ENCODE results near the gene MPRIP. TPM values are rescaled to one million over a fixed set of nuclear protein-coding genes. Genes with fewer than 3 reads are reported as not detected.

MPRIP gene
- total and polyA plus RNA-seq, 2 donors (not counting 3 experiments of a cell fraction or from before 2014, with no cell fraction given) = 94.6 to 246 TPM

DNA sequence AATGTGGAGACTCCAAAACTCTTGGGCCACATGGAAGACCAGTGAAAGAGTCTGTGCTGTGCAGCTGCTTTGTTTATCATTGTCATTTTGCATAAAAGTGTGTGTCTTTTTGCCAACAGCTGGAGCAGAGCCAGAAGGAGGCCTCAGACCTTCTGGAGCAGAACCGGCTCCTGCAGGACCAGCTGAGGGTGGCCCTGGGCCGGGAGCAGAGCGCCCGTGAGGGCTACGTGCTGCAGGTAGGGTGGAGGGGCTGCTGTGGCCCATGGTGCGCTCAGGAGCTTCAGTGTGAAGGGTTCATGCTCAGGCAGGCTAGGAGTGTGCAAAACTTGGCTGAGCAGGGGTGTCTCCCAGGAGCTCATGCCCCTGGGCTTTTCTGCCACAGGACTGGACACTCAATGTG is 118.9 kb downstream of the MPRIP start:
- dilution Hi-C loops (cut with MboI; ENCODE audit: extremely low pct_ligation_motif_present, low sequenced_read_pairs) (no loop called here), intact Hi-C loops (cut with micrococcal nuclease) (no loop called here)
- TF ChIP-seq POLR2AphosphoS5 (IDR thresholded peaks at IDR 0.05; ENCODE audit: insufficient read depth, low read depth, low read length) = no peak
- TF ChIP-seq, protein P1, sequence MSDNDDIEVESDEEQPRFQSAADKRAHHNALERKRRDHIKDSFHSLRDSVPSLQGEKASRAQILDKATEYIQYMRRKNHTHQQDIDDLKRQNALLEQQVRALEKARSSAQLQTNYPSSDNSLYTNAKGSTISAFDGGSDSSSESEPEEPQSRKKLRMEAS (IDR thresholded peaks at IDR 0.05; ENCODE audit: insufficient read depth, insufficient read length) = no peak
- no peak for TF ChIP-seq GATA2 (IDR thresholded peaks at IDR 0.05; ENCODE audit: insufficient read depth, insufficient read length, low read depth, low read length)
- TF ChIP-seq, protein P2, sequence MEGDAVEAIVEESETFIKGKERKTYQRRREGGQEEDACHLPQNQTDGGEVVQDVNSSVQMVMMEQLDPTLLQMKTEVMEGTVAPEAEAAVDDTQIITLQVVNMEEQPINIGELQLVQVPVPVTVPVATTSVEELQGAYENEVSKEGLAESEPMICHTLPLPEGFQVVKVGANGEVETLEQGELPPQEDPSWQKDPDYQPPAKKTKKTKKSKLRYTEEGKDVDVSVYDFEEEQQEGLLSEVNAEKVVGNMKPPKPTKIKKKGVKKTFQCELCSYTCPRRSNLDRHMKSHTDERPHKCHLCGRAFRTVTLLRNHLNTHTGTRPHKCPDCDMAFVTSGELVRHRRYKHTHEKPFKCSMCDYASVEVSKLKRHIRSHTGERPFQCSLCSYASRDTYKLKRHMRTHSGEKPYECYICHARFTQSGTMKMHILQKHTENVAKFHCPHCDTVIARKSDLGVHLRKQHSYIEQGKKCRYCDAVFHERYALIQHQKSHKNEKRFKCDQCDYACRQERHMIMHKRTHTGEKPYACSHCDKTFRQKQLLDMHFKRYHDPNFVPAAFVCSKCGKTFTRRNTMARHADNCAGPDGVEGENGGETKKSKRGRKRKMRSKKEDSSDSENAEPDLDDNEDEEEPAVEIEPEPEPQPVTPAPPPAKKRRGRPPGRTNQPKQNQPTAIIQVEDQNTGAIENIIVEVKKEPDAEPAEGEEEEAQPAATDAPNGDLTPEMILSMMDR (IDR thresholded peaks at IDR 0.05; ENCODE audit: extremely low read depth in 1 of 2, insufficient read depth in 1 of 2, low read depth in 1 of 2, low read length in 2 of 2) = no peak
- no peak for TF ChIP-seq FOS (IDR thresholded peaks at IDR 0.05; ENCODE audit: borderline replicate concordance, insufficient read depth, low read length)
- TF ChIP-seq JUN (IDR thresholded peaks at IDR 0.05; ENCODE audit: borderline replicate concordance, insufficient read depth, insufficient read length, low read depth) = no peak
- TF ChIP-seq MYC (IDR thresholded peaks at IDR 0.05; ENCODE audit: low read depth, low read length) = no peak
- TF ChIP-seq POLR2A (IDR thresholded peaks at IDR 0.05; ENCODE audit: low read depth, low read length) = no peak
- no peak for TF ChIP-seq EZH2 (IDR thresholded peaks at IDR 0.05; ENCODE audit: borderline replicate concordance, low read depth, low read length, severe bottlenecking)
- DNase-seq (ENCODE audit: low read depth, low spot score) (no peak), FAIRE-seq (no peak)
- H4K20me1 ChIP-seq (replicated peaks; ENCODE audit: control insufficient read depth, extremely low read depth, insufficient read depth, low read length) = no peaks in the 10 kb centered on the region
- BruUV-seq (replicated peaks) = no TSS peak
- no peaks in the 10 kb centered on the region for H3K9me1 ChIP-seq (replicated peaks; ENCODE audit: control insufficient read depth, extremely low read depth, insufficient read depth, low read length)
- H2AFZ ChIP-seq (ENCODE audit: low read depth, low read length) = no peak overlapping the region
- no peaks in the 10 kb centered on the region for H3K4me1 ChIP-seq (ENCODE audit: control insufficient read depth, extremely low read depth, insufficient read depth, low read length)
- no peak overlapping the region for H3K27ac ChIP-seq (ENCODE audit: insufficient read depth, low read depth, low read length)
- H3K27me3 ChIP-seq (ENCODE audit: control insufficient read depth in 2 of 2, insufficient read depth in 2 of 2, low read length in 2 of 2) = no peaks in the 10 kb centered on the region
- POLR2A ChIA-PET = no interaction called here
- H3K36me3 ChIP-seq (ENCODE audit: control insufficient read depth in 2 of 2, extremely low read depth in 1 of 2, insufficient read depth in 2 of 2, low read length in 2 of 2) = peaks cover 24 to 62% of the 10 kb centered on the region in 2 experiments
- H3K4me2 ChIP-seq (ENCODE audit: insufficient read depth, low read length) = no peak overlapping the region
- no peaks in the 10 kb centered on the region for H3K79me2 ChIP-seq (ENCODE audit: control insufficient read depth, insufficient read depth, low read length)
- no peak overlapping the region for H3K4me3 ChIP-seq (replicated peaks in 1 of 3; ENCODE audit: insufficient read depth in 1 of 3, low read depth in 1 of 3, low read length in 3 of 3)
- no peaks in the 10 kb centered on the region for H3K9me3 ChIP-seq (replicated peaks; ENCODE audit: control insufficient read depth, insufficient read depth, low read length)
- H3K9ac ChIP-seq (replicated peaks; ENCODE audit: extremely low read depth, insufficient read depth, low read length) = no peak overlapping the region
- CTCF ChIA-PET = interaction anchor here (0.6 to 2.9 kb wide), 4 partner anchors 11 to 51 kb away, joined by 3 to 8 read pairs (median 4); no protein-coding TSS in a partner anchor

All from endothelial cell of umbilical vein (primary cell).